Common myeloid progenitor, CD34-positive (primary cell): ENCODE measurements around the gene ITGAL.

Experiments used
- CTCF ChIA-PET: fragments of 350-600 bp; sonication (Branson Sonifier 250); formaldehyde crosslinking; loops from one replicate; lab custom pipeline; 2021; ENCODE audit warnings: antibody characterized with exemption; lab: Charles Lee
- POLR2A ChIA-PET: fragments of 350-600 bp; sonication (Branson Sonifier 250); formaldehyde crosslinking; loops from one replicate; lab custom pipeline; 2021; ENCODE audit warnings: antibody characterized with exemption; lab: Charles Lee
- DNase-seq, 3 donors: peaks; one replicate each; pipeline versions ENCODE4 v3.0.0 to v3.0.0-alpha.2; 2013
- H3K27ac ChIP-seq, 2 experiments: 1 replicate in 1 of 2; 2 replicates in 1 of 2; pipeline ENCODE4 v1.7.0; 2013; ENCODE audit warnings: inconsistent platforms in 2 of 2, low read length in 2 of 2, mild to moderate bottlenecking in 2 of 2, low read depth in 1 of 2, moderate library complexity in 1 of 2; ENCODE audit not compliant: severe bottlenecking in 2 of 2, insufficient read depth in 1 of 2, poor library complexity in 1 of 2
- H3K27me3 ChIP-seq, 5 experiments: replicated peaks in 2 of 5; 1 replicate in 3 of 5; 2 replicates in 2 of 5; pipeline versions ENCODE4 v1.6.1 to v1.7.0; 2013; ENCODE audit warnings: low read length in 4 of 5, mild to moderate bottlenecking in 2 of 5, moderate library complexity in 2 of 5, inconsistent platforms in 1 of 5; ENCODE audit not compliant: insufficient read depth in 5 of 5, control insufficient read depth in 4 of 5
- H3K36me3 ChIP-seq, 4 experiments: 1 replicate in 2 of 4; 2 replicates in 2 of 4; pipeline versions ENCODE4 v1.6.1 to v1.7.0; 2013; ENCODE audit warnings: low read length in 3 of 4, control low read depth in 1 of 4, mild to moderate bottlenecking in 1 of 4; ENCODE audit not compliant: control insufficient read depth in 4 of 4, insufficient read depth in 4 of 4
- H3K4me1 ChIP-seq, 4 experiments: 1 replicate in 3 of 4; 2 replicates in 1 of 4; pipeline versions ENCODE4 v1.6.1 to v1.7.1; 2013; ENCODE audit warnings: low read length in 3 of 4, mild to moderate bottlenecking in 3 of 4, control low read depth in 1 of 4, inconsistent platforms in 1 of 4, moderate library complexity in 1 of 4; ENCODE audit not compliant: control insufficient read depth in 4 of 4, insufficient read depth in 4 of 4; ENCODE audit errors: control extremely low read depth in 1 of 4
- H3K4me3 ChIP-seq, 7 experiments: 1 replicate in 4 of 7; 2 replicates in 3 of 7; pipeline versions ENCODE4 v1.5.1 to v1.7.0; 2013; ENCODE audit warnings: mild to moderate bottlenecking in 7 of 7, low read length in 6 of 7, moderate library complexity in 6 of 7, inconsistent platforms in 2 of 7, low read depth in 2 of 7, control low read depth in 1 of 7; ENCODE audit not compliant: insufficient read depth in 4 of 7, control insufficient read depth in 1 of 7; ENCODE audit errors: extremely low read depth in 1 of 7
- H3K9me3 ChIP-seq, 5 experiments: 1 replicate in 4 of 5; 2 replicates in 1 of 5; pipeline versions ENCODE4 v1.6.1 to v1.7.1; 2013; ENCODE audit warnings: low read length in 4 of 5, mild to moderate bottlenecking in 2 of 5, inconsistent platforms in 1 of 5, low read depth in 1 of 5, moderate library complexity in 1 of 5; ENCODE audit not compliant: control insufficient read depth in 4 of 5, insufficient read depth in 2 of 5; ENCODE audit errors: control extremely low read depth in 1 of 5
- WGBS: methylation state at CpG from one replicate; pipeline ENCODE4 v1.1.5; 2013; ENCODE audit not compliant: insufficient coverage; 5-methylcytosine and 5-hydroxymethylcytosine counted together

The ITGAL gene

DNA sequence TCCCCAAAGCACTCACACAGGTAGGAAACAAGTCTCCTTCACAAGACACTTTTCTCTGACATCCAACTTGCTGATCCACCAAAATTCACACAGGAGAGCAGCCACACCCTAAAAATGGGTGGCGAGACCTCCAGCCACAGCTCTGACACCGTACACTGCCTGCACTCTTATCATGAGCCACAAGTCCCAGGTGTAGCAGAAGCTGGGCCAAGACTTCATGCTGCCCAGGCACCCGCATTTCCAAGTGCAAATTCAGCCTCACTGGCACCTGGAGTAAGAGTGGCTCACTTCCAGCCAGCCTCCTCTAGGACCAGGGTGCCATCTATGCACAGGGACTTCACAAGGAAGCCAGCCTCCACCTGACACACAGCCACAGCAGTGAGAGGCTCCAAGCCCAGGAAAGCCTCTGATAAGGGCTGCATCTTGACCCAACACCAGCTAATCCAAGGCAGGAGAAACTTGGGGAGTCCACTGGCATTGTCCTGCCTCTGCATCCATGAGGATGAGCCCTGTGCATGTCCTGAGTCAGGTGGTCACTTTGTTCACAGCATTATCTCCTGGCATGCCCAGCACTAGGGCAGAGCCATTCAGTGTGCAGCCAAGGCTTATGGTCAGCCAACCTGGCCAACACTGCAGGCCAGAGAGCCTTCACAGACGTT is 56.4 kb downstream of the ITGAL start:
- Histone ChIP-seq H3K27me3 (no peaks in the 10 kb centered on the region), H3K4me3 (no peak overlapping the region), H3K4me1 (peaks cover 6 to 40% (median 32%) of the 10 kb centered on the region in 4 experiments), H3K27ac (peak overlapping the region in 1 of 2 experiments; percentile 88), H3K36me3 (peaks cover 4 to 35% (median 27%) of the 10 kb centered on the region in 4 experiments), H3K9me3 (no peaks in the 10 kb centered on the region)
- 83% methylated on average over 4 of the region's 4 CpGs for WGBS
- POLR2A ChIA-PET, result interaction anchor here (0.6 to 1.0 kb wide), 2 partner anchors 18 to 1279 kb away, joined by 3 to 10 read pairs; no protein-coding TSS in a partner anchor
- DNase-seq, result no peak
- CTCF ChIA-PET, result interaction anchor here (0.8 to 1.6 kb wide), 5 partner anchors 18 to 100 kb away, joined by 3 to 6 read pairs (median 4); no protein-coding TSS in a partner anchor

DNA sequence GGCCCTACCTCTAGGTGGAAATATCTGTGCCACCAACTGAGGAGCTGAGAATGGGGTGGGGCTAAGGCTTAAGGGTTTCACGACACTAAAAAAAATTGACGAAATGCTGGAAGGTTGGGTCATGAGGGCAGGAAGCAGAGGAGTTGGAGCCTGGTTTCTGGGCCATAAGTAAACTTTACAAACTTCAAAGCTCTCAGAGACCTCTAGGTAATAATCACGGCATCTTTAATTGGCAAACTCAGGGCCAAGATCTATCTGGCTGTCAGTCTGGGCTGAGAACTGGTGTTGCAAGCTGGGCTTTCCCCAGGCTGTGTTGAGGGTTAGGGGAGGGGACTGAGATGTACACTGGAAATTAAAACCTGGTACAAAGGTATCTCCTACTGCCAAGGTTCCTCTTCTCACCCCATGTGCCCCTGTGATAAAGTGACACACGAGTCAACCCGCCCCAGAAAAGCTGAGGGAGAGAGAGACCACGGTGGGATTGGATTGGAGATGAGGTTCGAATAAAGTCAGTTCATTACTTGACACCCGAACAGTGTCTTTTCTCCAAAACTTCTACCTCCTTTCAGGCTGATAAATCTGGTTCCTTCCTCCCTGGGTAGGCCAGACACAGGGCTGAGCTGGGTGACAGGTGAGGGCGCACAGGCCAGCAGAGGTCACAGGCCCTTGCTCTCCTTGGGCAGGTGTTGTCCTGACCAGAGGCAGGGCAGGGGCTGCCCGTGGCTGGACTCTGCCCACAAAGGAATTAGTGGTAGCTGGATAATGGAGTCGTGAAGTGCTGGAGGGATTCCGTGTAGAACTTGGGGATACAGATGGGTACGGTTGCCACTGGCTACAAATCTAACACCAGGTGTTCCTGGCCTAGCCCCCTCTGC is 57.9 kb downstream of the ITGAL start:
- ChIA-PET POLR2A (no interaction called here), CTCF (interaction anchor here (1.0 to 1.6 kb wide), 2 partner anchors 85 to 99 kb away, joined by 3 to 6 read pairs; partner anchors contain the start of gene SEPHS2)
- Histone ChIP-seq H3K9me3 (no peaks in the 10 kb centered on the region), H3K27ac (peak overlapping the region in 1 of 2 experiments; percentile 49), H3K4me1 (peaks cover 6 to 51% (median 43%) of the 10 kb centered on the region in 4 experiments), H3K4me3 (no peak overlapping the region), H3K36me3 (peaks cover 4 to 26% (median 17%) of the 10 kb centered on the region in 4 experiments), H3K27me3 (no peaks in the 10 kb centered on the region)
- WGBS, result 89% methylated on average over 10 of the region's 13 CpGs
- DNase-seq, result peak in 1 of 3 donors; percentile 30

DNA sequence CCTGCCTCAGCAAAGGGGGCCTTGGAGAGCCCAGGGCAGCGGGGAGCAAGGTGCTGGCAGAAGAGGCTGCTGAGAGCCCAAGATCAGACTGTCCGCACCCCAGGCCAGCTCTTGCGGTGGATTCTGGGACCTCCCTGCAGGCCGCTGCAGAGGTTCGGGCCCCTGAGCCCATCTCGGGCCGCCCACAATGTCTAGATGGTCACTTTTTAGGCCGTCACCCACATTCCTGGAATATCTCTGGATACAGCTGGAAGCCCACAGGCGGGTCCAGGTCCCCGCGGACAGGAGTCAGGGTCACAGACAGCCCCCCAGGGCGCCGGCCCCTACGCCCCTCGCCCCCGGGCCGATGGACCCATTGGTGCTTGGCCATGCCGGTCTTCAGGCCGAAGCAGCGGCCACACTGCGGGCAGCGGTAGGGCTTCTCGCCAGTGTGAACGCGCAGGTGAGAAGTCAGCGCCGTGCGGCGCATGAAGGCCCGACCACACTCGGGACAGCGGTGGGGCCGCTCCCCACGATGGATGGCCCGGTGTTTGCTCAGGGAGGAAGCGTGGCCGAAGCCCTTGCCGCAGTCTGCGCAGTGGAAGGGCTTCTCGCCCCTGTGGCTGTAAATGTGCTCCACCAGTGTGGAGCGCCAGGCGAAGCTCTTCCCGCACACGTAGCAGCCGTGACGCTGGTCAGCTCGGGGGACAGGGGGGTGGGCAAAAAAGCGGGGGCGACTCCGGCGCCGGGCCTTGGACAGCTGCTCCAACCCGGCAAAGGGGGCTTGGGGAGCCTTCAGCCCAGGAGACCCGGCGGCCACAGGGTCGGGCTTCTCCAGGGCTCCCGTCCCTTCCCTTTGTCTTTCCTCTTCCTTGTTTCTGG is 60.0 kb downstream of the ITGAL start:
- H3K9me3 ChIP-seq, result no peaks in the 10 kb centered on the region
- 97% methylated on average over 56 of the region's 57 CpGs for WGBS
- H3K36me3 ChIP-seq, result peaks cover 4 to 26% (median 17%) of the 10 kb centered on the region in 4 experiments
- ChIA-PET POLR2A (no interaction called here), CTCF (no interaction called here)
- no peak overlapping the region for H3K27ac ChIP-seq
- H3K4me3 ChIP-seq, result no peak overlapping the region
- DNase-seq, result no peak
- H3K4me1 ChIP-seq, result peaks cover 10 to 53% (median 44%) of the 10 kb centered on the region in 4 experiments
- no peaks in the 10 kb centered on the region for H3K27me3 ChIP-seq

DNA sequence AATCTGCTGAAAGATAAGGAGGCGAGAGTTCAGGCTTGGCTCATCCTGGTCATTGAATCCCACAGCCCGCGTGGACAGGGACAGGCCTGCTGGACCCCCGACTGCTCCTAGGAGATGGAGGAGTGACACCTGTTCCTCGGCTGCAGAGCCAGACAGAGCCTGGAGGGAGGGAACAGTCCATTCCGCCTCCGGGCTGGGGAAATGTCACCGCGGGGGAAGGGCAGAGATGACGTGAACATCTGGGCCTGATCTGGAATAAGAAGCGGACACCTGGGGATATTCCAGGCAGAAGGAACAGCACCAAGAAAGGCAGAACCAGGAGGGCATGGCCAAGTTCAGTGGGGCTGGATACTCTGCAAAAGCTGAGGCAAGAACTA is 60.6 kb downstream of the ITGAL start:
- Histone ChIP-seq H3K36me3 (peaks cover 4 to 26% (median 18%) of the 10 kb centered on the region in 4 experiments), H3K4me1 (peaks cover 6 to 47% (median 38%) of the 10 kb centered on the region in 4 experiments), H3K9me3 (no peaks in the 10 kb centered on the region), H3K4me3 (peak overlapping the region in 2 of 7 experiments; percentile 78 to 92), H3K27me3 (no peaks in the 10 kb centered on the region), H3K27ac (peak overlapping the region in 1 of 2 experiments; percentile 91)
- DNase-seq, result no peak
- 97% methylated on average over 11 of the region's 11 CpGs for WGBS
- CTCF ChIA-PET, result no interaction called here
- POLR2A ChIA-PET, result no interaction called here

DNA sequence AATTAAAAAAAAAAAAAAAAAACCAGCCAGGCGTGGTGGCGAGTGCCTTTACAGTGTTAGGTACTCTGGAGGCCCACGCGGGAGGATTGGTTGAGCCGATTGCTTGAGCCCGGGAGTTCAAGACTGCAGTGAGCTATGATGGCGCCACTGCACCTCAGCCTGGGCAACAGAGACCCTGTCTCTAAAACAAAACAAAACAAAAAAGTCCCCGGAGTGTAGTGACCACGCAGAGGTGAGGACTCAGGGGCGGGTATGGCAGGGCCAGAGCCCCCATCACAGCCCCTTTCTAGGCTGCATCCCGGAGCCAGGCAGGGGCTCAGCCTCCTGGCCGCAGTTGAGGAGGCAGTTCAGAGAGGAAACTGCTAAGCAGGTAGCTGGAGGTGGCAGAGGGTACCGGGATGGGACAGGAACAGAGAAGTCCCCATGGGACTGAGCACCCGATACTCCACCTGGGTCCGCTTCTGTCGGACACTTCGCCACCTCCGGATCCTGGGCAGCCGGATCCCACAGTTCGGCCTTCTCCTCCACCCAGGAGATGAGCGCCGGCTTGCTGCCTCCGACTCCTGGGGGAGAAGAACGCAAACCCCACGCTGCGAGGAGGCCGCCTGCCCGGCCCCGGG is 61.3 kb downstream of the ITGAL start:
- WGBS, result 25% methylated on average over 23 of the region's 29 CpGs
- Histone ChIP-seq H3K27ac (peak overlapping the region; percentile 78 to 91), H3K27me3 (no peaks in the 10 kb centered on the region), H3K4me3 (peak overlapping the region; percentile 61 to 92 (median 78)), H3K36me3 (peaks cover 4 to 26% (median 18%) of the 10 kb centered on the region in 4 experiments), H3K4me1 (peaks cover 4 to 40% (median 32%) of the 10 kb centered on the region in 4 experiments), H3K9me3 (no peaks in the 10 kb centered on the region)
- ChIA-PET CTCF (interaction anchor here (1.0 to 4.2 kb wide), 3 partner anchors 24 to 54 kb away, joined by 5 to 29 read pairs (median 6); partner anchors contain the start of gene ZNF764), POLR2A (interaction anchor here (2.6 kb wide), 1 partner anchor 24 kb away, joined by 17 read pairs; the partner anchor contains the start of gene ZNF764)
- DNase-seq, result peak in 2 of 3 donors; percentile 50 to 53
